Peyer's patch (tissue), 4 donors: ENCODE data around the gene RCSD1. TPM values are rescaled to one million over a fixed set of nuclear protein-coding genes. Genes with fewer than 3 reads are reported as not detected.
"Not testable (repeated sequence)": the region's sequence is repeated elsewhere in the genome, so short reads cannot be mapped to it uniquely, and the experiment has no call there.

Experiments
- DNase-seq, 3 donors: peaks; one replicate each; pipeline ENCODE4 v3.0.0-alpha.2; 2017 to 2019
- H3K27ac ChIP-seq, 4 donors: fragments of 200-600 bp; sonication (generic); one replicate each; pipeline ENCODE4 v1.5.1; 2016 to 2019
- H3K27me3 ChIP-seq, 2 donors: fragments of 200-600 bp; sonication (generic); one replicate each; pipeline ENCODE4 v1.5.1; 2019
- H3K36me3 ChIP-seq, 3 donors: fragments of 200-600 bp; sonication (generic); one replicate each; pipeline ENCODE4 v1.5.1; 2016 to 2019
- H3K4me1 ChIP-seq, 4 donors: fragments of 200-600 bp; sonication (generic); one replicate each; pipeline ENCODE4 v1.5.1; 2016 to 2019
- H3K4me3 ChIP-seq, 4 donors: fragments of 200-600 bp; sonication (generic); 1 replicate in 3 of 4; 2 replicates in 1 of 4; pipeline ENCODE4 v1.5.1; 2016 to 2019; ENCODE audit warnings: mild to moderate bottlenecking in 1 of 4
- H3K9me3 ChIP-seq, 4 donors: fragments of 200-600 bp; sonication (generic); one replicate each; pipeline ENCODE4 v1.5.1; 2016 to 2019; ENCODE audit warnings: mild to moderate bottlenecking in 1 of 4
- CTCF ChIP-seq, 6 experiments: fragments of 450-650 bp in 4 of 6; fragments of 200-600 bp in 2 of 6; sonication (generic) in 1 of 6; IDR thresholded peaks; one replicate each; pipeline ENCODE4 v1.5.1; 2017 to 2019; ENCODE audit warnings: antibody characterized with exemption in 6 of 6, mild to moderate bottlenecking in 3 of 6, moderate library complexity in 1 of 6
- POLR2A ChIP-seq, 2 donors: fragments of 450-650 bp; IDR thresholded peaks; one replicate each; pipeline ENCODE4 v1.5.1; 2017; ENCODE audit warnings: antibody characterized with exemption in 2 of 2, mild to moderate bottlenecking in 2 of 2, moderate library complexity in 2 of 2
- total RNA-seq, 4 donors: library from RNA; depleted of rRNA; stranded (reverse); fragments of >200 nt; gene quantifications; one replicate each; pipeline ENCODE4 v1.1.0, GENCODE V29; 2016

Gene RCSD1
- total RNA-seq, 4 donors from 2014 or later = 6.7 to 95.7 (median 11.5) TPM

- Histone ChIP-seq H3K9me3 (peaks cover 0 to 5% (median 0%) of the 10 kb centered on the region in 4 donors), H3K36me3 (no peaks in the 10 kb centered on the region), H3K4me3 (no peak overlapping the region), H3K27me3 (no peaks in the 10 kb centered on the region), H3K27ac (no peak overlapping the region), H3K4me1 (peaks cover 0 to 12% (median 10%) of the 10 kb centered on the region in 4 donors)
- no peak for TF ChIP-seq POLR2A (IDR thresholded peaks at IDR 0.05)
- TF ChIP-seq CTCF (IDR thresholded peaks at IDR 0.05) = no peak
- no peak for DNase-seq
These were observed 17.2 kb upstream of the RCSD1 start for GRCh38 chr1:167612587-167613385.

GRCh38 chr1:167613984-167614383 is 16.0 kb upstream of the RCSD1 start:
- not testable (repeated sequence) for H3K4me3 ChIP-seq, H3K36me3 ChIP-seq, H3K27ac ChIP-seq, H3K9me3 ChIP-seq, DNase-seq, H3K27me3 ChIP-seq
- peaks cover 0 to 19% (median 18%) of the 10 kb centered on the region in 4 donors for H3K4me1 ChIP-seq

- H3K4me3 ChIP-seq = no peak overlapping the region
- no peak overlapping the region for H3K27ac ChIP-seq
- no peaks in the 10 kb centered on the region for H3K9me3 ChIP-seq
- no peaks in the 10 kb centered on the region for H3K36me3 ChIP-seq
- no peak for DNase-seq
- no peak for TF ChIP-seq CTCF (IDR thresholded peaks at IDR 0.05)
- no peak for TF ChIP-seq POLR2A (IDR thresholded peaks at IDR 0.05)
- no peaks in the 10 kb centered on the region for H3K27me3 ChIP-seq
- peaks cover 0 to 19% (median 18%) of the 10 kb centered on the region in 4 donors for H3K4me1 ChIP-seq
These were observed 15.2 kb upstream of the RCSD1 start for GRCh38 chr1:167614851-167615250.

GRCh38 chr1:167616521-167616920 is 13.5 kb upstream of the RCSD1 start:
- Histone ChIP-seq H3K27me3 (no peaks in the 10 kb centered on the region), H3K36me3 (no peaks in the 10 kb centered on the region), H3K27ac (peak overlapping the region; percentile 54 to 85 (median 79)), H3K9me3 (no peaks in the 10 kb centered on the region), H3K4me1 (peaks cover 0 to 19% (median 18%) of the 10 kb centered on the region in 4 donors), H3K4me3 (peak overlapping the region in 1 of 4 donors; percentile 6)
- TF ChIP-seq CTCF (IDR thresholded peaks at IDR 0.05) (no peak), POLR2A (IDR thresholded peaks at IDR 0.05) (no peak)
- DNase-seq = peak in 1 of 3 donors; percentile 14

GRCh38 chr1:167617153-167618147 is 12.6 kb upstream of the RCSD1 start:
- DNase-seq = peak in 2 of 3 donors; percentile 88 to 91
- Histone ChIP-seq H3K27ac (peak overlapping the region; percentile 54 to 85 (median 79)), H3K4me3 (peak overlapping the region; percentile 6 to 31 (median 16)), H3K9me3 (no peaks in the 10 kb centered on the region), H3K27me3 (no peaks in the 10 kb centered on the region), H3K4me1 (peaks cover 0 to 19% (median 18%) of the 10 kb centered on the region in 4 donors), H3K36me3 (no peaks in the 10 kb centered on the region)
- no peak for TF ChIP-seq POLR2A (IDR thresholded peaks at IDR 0.05)

- TF ChIP-seq POLR2A (IDR thresholded peaks at IDR 0.05) = no peak
- TF ChIP-seq CTCF (IDR thresholded peaks at IDR 0.05) = no peak
- DNase-seq = peak in 1 of 3 donors; percentile 49
- Histone ChIP-seq H3K4me3 (no peak overlapping the region), H3K27me3 (no peaks in the 10 kb centered on the region), H3K27ac (peak overlapping the region; percentile 54 to 85 (median 79)), H3K9me3 (no peaks in the 10 kb centered on the region), H3K36me3 (no peaks in the 10 kb centered on the region), H3K4me1 (peaks cover 0 to 19% (median 18%) of the 10 kb centered on the region in 4 donors)
These were observed 11.7 kb upstream of the RCSD1 start for GRCh38 chr1:167618366-167618765.
